IPS DF 6.9 (cell line): ENCODE data around the gene APLN.

ENCODE experiments used
- DNase-seq: peaks from one replicate; pipeline ENCODE4 v3.0.0-alpha.2; 2013; ENCODE audit warnings: low read depth, low spot score
- H3K27ac ChIP-seq: one replicate; pipeline ENCODE4 v1.5.1; 2013; ENCODE audit warnings: low read length, control low read depth
- H3K27me3 ChIP-seq: 2 replicates; pipeline ENCODE4 v1.6.1; 2013; ENCODE audit warnings: mild to moderate bottlenecking, low read length; ENCODE audit not compliant: control insufficient read depth, insufficient read depth
- H3K36me3 ChIP-seq: 2 replicates; pipeline ENCODE4 v1.6.1; 2013; ENCODE audit warnings: low read length; ENCODE audit not compliant: control insufficient read depth, insufficient read depth
- H3K4me1 ChIP-seq: 2 replicates; pipeline ENCODE4 v1.6.1; 2013; ENCODE audit warnings: low read length; ENCODE audit not compliant: control insufficient read depth, insufficient read depth
- H3K4me3 ChIP-seq: 2 replicates; pipeline ENCODE4 v1.5.1; 2013; ENCODE audit warnings: mild to moderate bottlenecking, low read length
- H3K9me3 ChIP-seq: 2 replicates; pipeline ENCODE4 v1.6.1; 2013; ENCODE audit warnings: low read length, inconsistent platforms; ENCODE audit not compliant: control insufficient read depth, insufficient read depth
- WGBS: extraction: QIAGEN DNeasy Blood & Tissue Kit; methylation state at CpG from one replicate; pipeline ENCODE4 v1.1.7; 2013; ENCODE audit warnings: mixed read lengths, missing lambda C conversion rate; ENCODE audit not compliant: insufficient read length, insufficient coverage; 5-methylcytosine and 5-hydroxymethylcytosine counted together

Gene APLN

GRCh38 chrX:129693354-129693753 is 38.6 kb upstream of the APLN start:
- Histone ChIP-seq H3K4me1 (peaks cover 1% of the 10 kb centered on the region; the same call in 1 of the 2 replicates), H3K27ac (no peak overlapping the region)
- WGBS = no CpG with 5 or more reads among the region's 3 CpGs

GRCh38 chrX:129690435-129690834 is 35.7 kb upstream of the APLN start:
- Histone ChIP-seq H3K36me3 (no peaks in the 10 kb centered on the region), H3K27ac (no peak overlapping the region), H3K4me1 (peaks cover 4% of the 10 kb centered on the region; the same call in 1 of the 2 replicates), H3K27me3 (no peaks in the 10 kb centered on the region), H3K4me3 (no peak overlapping the region), H3K9me3 (no peaks in the 10 kb centered on the region)
- no peak for DNase-seq
- no CpG with 5 or more reads among the region's 10 CpGs for WGBS

More at GRCh38 chrX:129693354-129693753, 38.6 kb upstream of the APLN start:
- Histone ChIP-seq H3K4me3 (no peak overlapping the region), H3K36me3 (no peaks in the 10 kb centered on the region), H3K9me3 (no peaks in the 10 kb centered on the region), H3K27me3 (no peaks in the 10 kb centered on the region)
- DNase-seq = no peak

- H3K4me1 ChIP-seq = peaks cover 4% of the 10 kb centered on the region; the same call in 1 of the 2 replicates
- no peaks in the 10 kb centered on the region for H3K36me3 ChIP-seq
- no peaks in the 10 kb centered on the region for H3K9me3 ChIP-seq
- DNase-seq = no peak
- no CpG with 5 or more reads among the region's 5 CpGs for WGBS
- H3K27ac ChIP-seq = no peak overlapping the region
- no peak overlapping the region for H3K4me3 ChIP-seq
- no peaks in the 10 kb centered on the region for H3K27me3 ChIP-seq
Measured at GRCh38 chrX:129689796-129690195, 35.0 kb upstream of the APLN start.

- Histone ChIP-seq H3K36me3 (no peaks in the 10 kb centered on the region), H3K4me1 (peaks cover 2% of the 10 kb centered on the region; the same call in 1 of the 2 replicates), H3K4me3 (no peak overlapping the region), H3K9me3 (no peaks in the 10 kb centered on the region), H3K27ac (no peak overlapping the region), H3K27me3 (no peaks in the 10 kb centered on the region)
- DNase-seq = no peak
- no CpG with 5 or more reads among the region's 3 CpGs for WGBS
Measured at GRCh38 chrX:129688097-129688496, 33.3 kb upstream of the APLN start.

- no CpG with 5 or more reads among the region's 2 CpGs for WGBS
Measured at GRCh38 chrX:129686422-129686948, 31.7 kb upstream of the APLN start.

GRCh38 chrX:129682979-129683378 is 28.2 kb upstream of the APLN start:
- Histone ChIP-seq H3K27me3 (no peaks in the 10 kb centered on the region), H3K4me1 (peaks cover 2% of the 10 kb centered on the region; the same call in 1 of the 2 replicates), H3K36me3 (no peaks in the 10 kb centered on the region), H3K27ac (no peak overlapping the region), H3K4me3 (no peak overlapping the region), H3K9me3 (no peaks in the 10 kb centered on the region)
- no CpG with 5 or more reads among the region's 1 CpG for WGBS
- DNase-seq = no peak

More at GRCh38 chrX:129686422-129686948, 31.7 kb upstream of the APLN start:
- H3K9me3 ChIP-seq = no peaks in the 10 kb centered on the region
- no peak overlapping the region for H3K4me3 ChIP-seq
- no peak for DNase-seq
- peaks cover 2% of the 10 kb centered on the region; the same call in 1 of the 2 replicates for H3K4me1 ChIP-seq
- no peaks in the 10 kb centered on the region for H3K27me3 ChIP-seq
- H3K36me3 ChIP-seq = no peaks in the 10 kb centered on the region
- H3K27ac ChIP-seq = no peak overlapping the region

- H3K27ac ChIP-seq = no peak overlapping the region
- DNase-seq = no peak
- no CpG with 5 or more reads among the region's 1 CpG for WGBS
Measured at GRCh38 chrX:129679901-129680300, 25.1 kb upstream of the APLN start.

GRCh38 chrX:129678614-129679195 is 23.9 kb upstream of the APLN start:
- no CpG with 5 or more reads among the region's 14 CpGs for WGBS
- H3K27ac ChIP-seq = no peak overlapping the region
- no peaks in the 10 kb centered on the region for H3K36me3 ChIP-seq
- H3K4me3 ChIP-seq = no peak overlapping the region; the same call in 1 of the 2 replicates
- DNase-seq = no peak
- no peaks in the 10 kb centered on the region for H3K9me3 ChIP-seq
- H3K4me1 ChIP-seq = no peaks in the 10 kb centered on the region; the same call in 1 of the 2 replicates
- H3K27me3 ChIP-seq = no peaks in the 10 kb centered on the region

More at GRCh38 chrX:129679901-129680300, 25.1 kb upstream of the APLN start:
- no peaks in the 10 kb centered on the region for H3K9me3 ChIP-seq
- no peaks in the 10 kb centered on the region for H3K36me3 ChIP-seq
- H3K27me3 ChIP-seq = no peaks in the 10 kb centered on the region
- H3K4me3 ChIP-seq = no peak overlapping the region
- H3K4me1 ChIP-seq = no peaks in the 10 kb centered on the region; the same call in 1 of the 2 replicates

- no peaks in the 10 kb centered on the region for H3K27me3 ChIP-seq
- H3K27ac ChIP-seq = no peak overlapping the region
- H3K9me3 ChIP-seq = no peaks in the 10 kb centered on the region
- DNase-seq = no peak
- no peaks in the 10 kb centered on the region for H3K36me3 ChIP-seq
- H3K4me3 ChIP-seq = no peak overlapping the region
- no peaks in the 10 kb centered on the region for H3K4me1 ChIP-seq
Measured at GRCh38 chrX:129667412-129667811, 12.7 kb upstream of the APLN start.

GRCh38 chrX:129665916-129666644 is 11.3 kb upstream of the APLN start:
- no peak overlapping the region for H3K27ac ChIP-seq
- no peak overlapping the region for H3K4me3 ChIP-seq
- DNase-seq = no peak
- no CpG with 5 or more reads among the region's 7 CpGs for WGBS
- H3K4me1 ChIP-seq = no peaks in the 10 kb centered on the region
- H3K27me3 ChIP-seq = no peaks in the 10 kb centered on the region
- H3K9me3 ChIP-seq = no peaks in the 10 kb centered on the region
- H3K36me3 ChIP-seq = no peaks in the 10 kb centered on the region
